GM10266 (cell line): ENCODE results near the gene PSMB2.

Experiments used
- DNase-seq: peaks from one replicate; pipeline ENCODE4 v3.0.0; 2012; ENCODE audit errors: extremely low spot score
- TF ChIP-seq, protein P1 (sequence below): IDR thresholded peaks from 2 replicates; pipeline ENCODE4 v1.5.1; 2012; ENCODE audit warnings: mild to moderate bottlenecking, low read depth; ENCODE audit not compliant: control insufficient read depth, insufficient read depth; ENCODE audit errors: missing control alignments

PSMB2 gene

DNA sequence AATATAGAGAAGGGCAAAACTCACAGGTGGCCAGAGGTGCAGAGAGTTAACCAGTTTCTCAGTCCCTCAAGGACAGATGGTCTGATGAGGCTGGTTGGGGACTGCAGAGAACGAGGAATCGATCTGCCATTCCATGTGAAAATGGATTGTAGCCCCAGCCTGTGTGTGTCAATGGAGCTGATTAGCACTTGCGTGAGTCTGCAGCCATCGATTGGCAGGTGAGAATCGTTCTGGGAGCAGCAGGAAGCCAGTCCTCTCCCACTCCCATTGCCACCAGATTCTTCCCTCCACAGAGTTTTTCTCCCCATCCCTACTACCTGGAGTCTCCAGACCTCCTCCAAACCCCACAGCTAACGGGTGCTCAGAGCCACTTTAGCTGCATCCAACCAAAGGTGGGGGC lies 18.3 kb upstream of the PSMB2 start:
- DNase-seq: no peak
- TF ChIP-seq, protein P1, sequence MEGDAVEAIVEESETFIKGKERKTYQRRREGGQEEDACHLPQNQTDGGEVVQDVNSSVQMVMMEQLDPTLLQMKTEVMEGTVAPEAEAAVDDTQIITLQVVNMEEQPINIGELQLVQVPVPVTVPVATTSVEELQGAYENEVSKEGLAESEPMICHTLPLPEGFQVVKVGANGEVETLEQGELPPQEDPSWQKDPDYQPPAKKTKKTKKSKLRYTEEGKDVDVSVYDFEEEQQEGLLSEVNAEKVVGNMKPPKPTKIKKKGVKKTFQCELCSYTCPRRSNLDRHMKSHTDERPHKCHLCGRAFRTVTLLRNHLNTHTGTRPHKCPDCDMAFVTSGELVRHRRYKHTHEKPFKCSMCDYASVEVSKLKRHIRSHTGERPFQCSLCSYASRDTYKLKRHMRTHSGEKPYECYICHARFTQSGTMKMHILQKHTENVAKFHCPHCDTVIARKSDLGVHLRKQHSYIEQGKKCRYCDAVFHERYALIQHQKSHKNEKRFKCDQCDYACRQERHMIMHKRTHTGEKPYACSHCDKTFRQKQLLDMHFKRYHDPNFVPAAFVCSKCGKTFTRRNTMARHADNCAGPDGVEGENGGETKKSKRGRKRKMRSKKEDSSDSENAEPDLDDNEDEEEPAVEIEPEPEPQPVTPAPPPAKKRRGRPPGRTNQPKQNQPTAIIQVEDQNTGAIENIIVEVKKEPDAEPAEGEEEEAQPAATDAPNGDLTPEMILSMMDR: no peak

DNA sequence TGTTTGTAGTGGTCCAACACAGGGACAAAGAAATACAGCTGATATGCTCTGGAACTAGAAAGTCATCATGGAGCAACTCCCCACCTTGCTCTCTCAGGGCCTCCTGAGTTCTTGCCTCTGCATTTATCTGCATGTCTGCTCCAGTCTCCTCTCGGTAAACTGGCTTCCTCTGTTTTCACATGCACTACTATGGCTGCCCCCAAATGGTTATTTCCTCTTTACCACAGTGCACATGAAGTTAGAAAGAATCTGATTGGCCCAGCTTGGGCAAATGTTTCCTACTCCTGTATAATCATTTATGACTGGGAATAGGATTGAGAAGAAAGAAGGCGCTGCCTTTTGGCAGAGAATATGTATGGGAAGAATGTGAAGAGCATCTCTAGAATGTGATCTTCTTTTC lies 16.5 kb upstream of the PSMB2 start:
- TF ChIP-seq, protein P1: no peak
- no peak for DNase-seq

DNA sequence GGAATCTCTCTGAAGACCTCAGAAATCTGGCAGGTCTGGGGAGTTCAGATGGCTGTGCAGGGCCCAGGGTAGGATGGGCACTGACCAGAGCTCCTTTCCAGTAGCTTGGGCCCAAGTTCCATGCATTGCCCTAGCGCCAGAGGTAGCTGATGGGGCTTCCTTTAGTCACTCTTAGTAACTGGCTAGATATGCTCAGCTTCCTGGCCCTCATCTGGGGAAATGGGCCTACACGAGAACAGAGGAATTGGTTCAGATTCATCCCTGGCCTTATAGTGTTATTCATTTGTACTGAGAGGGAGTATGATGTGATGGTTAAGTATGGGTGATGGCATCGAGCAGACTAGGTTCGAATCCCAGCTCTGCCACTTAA lies 15.5 kb upstream of the PSMB2 start:
- DNase-seq: no peak
- TF ChIP-seq, protein P1: no peak

DNA sequence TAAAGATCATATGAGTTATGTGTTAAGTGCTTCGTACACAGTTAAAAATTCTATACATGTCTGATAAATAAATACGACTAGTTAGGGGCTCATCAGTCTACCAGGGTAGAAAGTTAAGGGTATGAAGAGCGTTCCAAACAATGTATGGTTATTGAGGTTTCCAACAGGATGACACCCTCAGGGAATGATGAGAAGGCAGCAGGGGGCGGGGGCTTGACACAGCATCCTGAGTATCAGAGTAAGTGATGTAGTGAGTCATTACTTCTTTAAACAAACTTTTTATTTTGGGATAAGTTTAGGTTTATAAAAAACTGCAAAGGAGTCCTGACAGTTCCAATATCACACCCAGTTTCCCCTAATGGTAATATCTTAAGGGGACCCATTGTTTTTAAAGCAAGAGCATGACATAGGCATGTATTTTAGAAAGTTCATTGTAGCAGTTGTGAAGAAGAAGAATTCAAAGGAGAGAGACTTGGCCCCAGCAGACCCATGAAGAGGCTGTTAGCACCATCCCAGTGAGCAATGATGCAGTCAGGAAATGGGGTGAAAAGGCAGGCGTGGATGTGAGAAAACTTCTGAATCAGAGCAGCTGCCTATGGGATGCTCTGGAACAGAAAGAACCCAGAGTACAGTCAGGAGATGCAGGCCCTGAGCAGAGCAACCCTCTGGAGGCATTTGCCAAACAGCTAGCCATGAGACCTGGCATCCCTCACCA lies 15.0 kb upstream of the PSMB2 start:
- TF ChIP-seq, protein P1: no peak
- DNase-seq: no peak

DNA sequence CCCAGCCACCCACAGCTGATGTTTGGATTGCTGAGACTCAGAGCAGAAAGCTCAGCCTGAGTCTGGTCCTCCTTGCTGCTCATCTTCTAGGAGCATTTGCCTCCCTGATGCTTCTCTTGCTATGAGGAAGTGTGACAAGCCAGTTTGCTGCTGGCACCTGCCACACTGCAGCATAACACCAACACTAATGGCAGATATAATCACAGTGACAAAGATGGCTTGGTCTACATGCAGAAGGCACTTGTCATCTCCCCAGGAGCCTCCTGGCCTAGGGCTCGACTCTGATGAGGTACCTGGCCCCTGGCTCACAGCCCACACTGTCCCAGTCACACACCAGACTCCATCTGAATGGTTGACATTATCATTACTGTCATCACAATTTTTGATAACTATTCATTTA lies 13.9 kb upstream of the PSMB2 start:
- no peak for DNase-seq

DNA sequence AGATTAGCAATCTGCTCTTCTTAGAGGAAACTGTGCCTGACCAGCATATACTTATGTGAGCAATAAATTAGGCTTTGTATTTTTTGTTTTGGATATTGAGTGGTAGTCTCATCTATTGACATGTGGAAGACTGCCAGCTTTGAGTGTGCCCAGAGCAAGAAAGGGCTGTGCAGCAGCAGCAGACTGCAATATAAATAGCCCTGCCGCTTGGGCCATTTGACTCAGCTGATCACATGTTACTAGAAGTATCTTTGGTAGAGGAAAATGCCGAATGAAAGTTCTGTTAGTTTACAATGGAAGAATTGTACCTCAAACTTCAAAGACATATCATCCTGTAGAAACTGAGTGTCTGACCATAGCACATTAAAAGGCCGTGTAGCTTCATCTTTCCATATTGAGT lies 9.1 kb upstream of the PSMB2 start:
- DNase-seq: no peak
- TF ChIP-seq, protein P1: no peak

More for the DNA sequence above, 13.9 kb upstream of the PSMB2 start:
- TF ChIP-seq, protein P1: no peak

DNA sequence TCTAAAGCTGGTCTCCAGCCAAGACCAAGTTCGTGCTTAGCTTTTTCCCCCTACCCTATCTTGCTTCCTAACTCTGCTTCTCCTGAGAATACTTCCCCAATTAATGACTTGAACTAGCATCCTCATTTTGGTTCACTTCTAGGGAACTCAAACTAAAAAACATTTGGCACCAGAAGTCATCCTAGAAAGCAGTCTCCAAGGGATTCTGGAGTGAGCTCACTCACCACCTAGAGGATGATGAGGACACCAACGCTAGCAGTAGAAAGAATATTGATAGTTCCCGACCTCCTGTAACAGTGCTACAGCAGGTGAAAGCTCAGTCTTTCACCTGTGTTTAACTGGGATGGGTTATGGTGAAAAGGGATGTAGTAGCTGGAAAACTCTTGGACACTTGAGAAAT lies 4.7 kb upstream of the PSMB2 start:
- TF ChIP-seq, protein P1: no peak
- no peak for DNase-seq
